Ascending aorta (tissue), 2 donors: ENCODE data around the gene MAPT. TPM values are rescaled to one million over a fixed set of nuclear protein-coding genes. Genes with fewer than 3 reads are reported as not detected.

Experiments used
- DNase-seq, 2 donors: peaks; one replicate each; pipeline ENCODE4 v3.0.0-alpha.2; 2019; ENCODE audit warnings: low spot score in 2 of 2
- H3K27ac ChIP-seq, 2 donors: fragments of 200-600 bp; sonication (generic); one replicate each; pipeline ENCODE4 v1.5.1; 2016 to 2017; ENCODE audit warnings: mild to moderate bottlenecking in 1 of 2
- H3K27me3 ChIP-seq: fragments of 200-600 bp; sonication (generic); one replicate; pipeline ENCODE4 v1.5.1; 2017
- H3K36me3 ChIP-seq, 2 donors: fragments of 200-600 bp; sonication (generic); one replicate each; pipeline ENCODE4 v1.5.1; 2016
- H3K4me1 ChIP-seq, 2 donors: fragments of 200-600 bp; sonication (generic); one replicate each; pipeline ENCODE4 v1.5.1; 2016 to 2017; ENCODE audit warnings: mild to moderate bottlenecking in 1 of 2
- H3K4me3 ChIP-seq, 2 donors: fragments of 200-600 bp; sonication (generic); one replicate each; pipeline ENCODE4 v1.5.1; 2016 to 2017; ENCODE audit warnings: mild to moderate bottlenecking in 1 of 2
- H3K9me3 ChIP-seq, 2 donors: fragments of 200-600 bp; sonication (generic); one replicate each; pipeline ENCODE4 v1.5.1; 2016
- intact Hi-C: fragments of 100-400 bp; cut with DNase I; formaldehyde crosslinking; loops from one replicate; pipeline ENCODE4 v1.15.1; 2023
- total RNA-seq: library from RNA; depleted of rRNA; stranded (reverse); fragments of >200 nt; gene quantifications from one replicate; pipeline ENCODE4 v1.1.0, GENCODE V29; 2016
- TF ChIP-seq, protein P1 (sequence below), 3 experiments: fragments of 200-600 bp in 2 of 3; fragments of 450-650 bp in 1 of 3; sonication (generic) in 2 of 3; IDR thresholded peaks; one replicate each; pipeline ENCODE4 v1.5.1; 2016 to 2019; ENCODE audit warnings: antibody characterized with exemption in 3 of 3, mild to moderate bottlenecking in 1 of 3, moderate library complexity in 1 of 3

The MAPT gene
- total RNA-seq, 1 donor from 2014 or later: 0.32 TPM

GRCh38 chr17:46009681-46010596, 115.6 kb downstream of the MAPT start:
- Histone ChIP-seq H3K36me3 (no peaks in the 10 kb centered on the region), H3K27ac (no peak overlapping the region), H3K27me3 (no peaks in the 10 kb centered on the region), H3K4me3 (no peak overlapping the region), H3K9me3 (no peaks in the 10 kb centered on the region), H3K4me1 (no peaks in the 10 kb centered on the region)
- TF ChIP-seq, protein P1, sequence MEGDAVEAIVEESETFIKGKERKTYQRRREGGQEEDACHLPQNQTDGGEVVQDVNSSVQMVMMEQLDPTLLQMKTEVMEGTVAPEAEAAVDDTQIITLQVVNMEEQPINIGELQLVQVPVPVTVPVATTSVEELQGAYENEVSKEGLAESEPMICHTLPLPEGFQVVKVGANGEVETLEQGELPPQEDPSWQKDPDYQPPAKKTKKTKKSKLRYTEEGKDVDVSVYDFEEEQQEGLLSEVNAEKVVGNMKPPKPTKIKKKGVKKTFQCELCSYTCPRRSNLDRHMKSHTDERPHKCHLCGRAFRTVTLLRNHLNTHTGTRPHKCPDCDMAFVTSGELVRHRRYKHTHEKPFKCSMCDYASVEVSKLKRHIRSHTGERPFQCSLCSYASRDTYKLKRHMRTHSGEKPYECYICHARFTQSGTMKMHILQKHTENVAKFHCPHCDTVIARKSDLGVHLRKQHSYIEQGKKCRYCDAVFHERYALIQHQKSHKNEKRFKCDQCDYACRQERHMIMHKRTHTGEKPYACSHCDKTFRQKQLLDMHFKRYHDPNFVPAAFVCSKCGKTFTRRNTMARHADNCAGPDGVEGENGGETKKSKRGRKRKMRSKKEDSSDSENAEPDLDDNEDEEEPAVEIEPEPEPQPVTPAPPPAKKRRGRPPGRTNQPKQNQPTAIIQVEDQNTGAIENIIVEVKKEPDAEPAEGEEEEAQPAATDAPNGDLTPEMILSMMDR (IDR thresholded peaks at IDR 0.05): no peak
- DNase-seq: no peak
- intact Hi-C loops: loop anchor here (10.0 kb wide), 1 partner anchor 275 kb away; no protein-coding TSS in a partner anchor

DNA sequence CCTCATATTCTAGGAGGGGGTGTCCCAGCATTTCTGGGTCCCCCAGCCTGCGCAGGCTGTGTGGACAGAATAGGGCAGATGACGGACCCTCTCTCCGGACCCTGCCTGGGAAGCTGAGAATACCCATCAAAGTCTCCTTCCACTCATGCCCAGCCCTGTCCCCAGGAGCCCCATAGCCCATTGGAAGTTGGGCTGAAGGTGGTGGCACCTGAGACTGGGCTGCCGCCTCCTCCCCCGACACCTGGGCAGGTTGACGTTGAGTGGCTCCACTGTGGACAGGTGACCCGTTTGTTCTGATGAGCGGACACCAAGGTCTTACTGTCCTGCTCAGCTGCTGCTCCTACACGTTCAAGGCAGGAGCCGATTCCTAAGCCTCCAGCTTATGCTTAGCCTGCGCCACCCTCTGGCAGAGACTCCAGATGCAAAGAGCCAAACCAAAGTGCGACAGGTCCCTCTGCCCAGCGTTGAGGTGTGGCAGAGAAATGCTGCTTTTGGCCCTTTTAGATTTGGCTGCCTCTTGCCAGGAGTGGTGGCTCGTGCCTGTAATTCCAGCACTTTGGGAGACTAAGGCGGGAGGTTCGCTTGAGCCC, 116.3 kb downstream of the MAPT start:
- intact Hi-C loops: no loop called here
- H3K9me3 ChIP-seq: no peaks in the 10 kb centered on the region
- no peaks in the 10 kb centered on the region for H3K27me3 ChIP-seq
- no peaks in the 10 kb centered on the region for H3K36me3 ChIP-seq
- H3K27ac ChIP-seq: no peak overlapping the region
- TF ChIP-seq, protein P1 (IDR thresholded peaks at IDR 0.05): no peak
- no peak overlapping the region for H3K4me3 ChIP-seq
- no peak for DNase-seq
- no peaks in the 10 kb centered on the region for H3K4me1 ChIP-seq

- DNase-seq: no peak
These were observed 117.6 kb downstream of the MAPT start for GRCh38 chr17:46011711-46012505.

GRCh38 chr17:46012506-46013079, 118.2 kb downstream of the MAPT start:
- no peak overlapping the region for H3K27ac ChIP-seq

More at GRCh38 chr17:46011711-46012505, 117.6 kb downstream of the MAPT start:
- no peaks in the 10 kb centered on the region for H3K4me1 ChIP-seq
- no peaks in the 10 kb centered on the region for H3K9me3 ChIP-seq
- TF ChIP-seq, protein P1 (IDR thresholded peaks at IDR 0.05): no peak
- intact Hi-C loops: no loop called here
- no peak overlapping the region for H3K4me3 ChIP-seq
- no peaks in the 10 kb centered on the region for H3K36me3 ChIP-seq
- H3K27ac ChIP-seq: no peak overlapping the region
- no peaks in the 10 kb centered on the region for H3K27me3 ChIP-seq

DNA sequence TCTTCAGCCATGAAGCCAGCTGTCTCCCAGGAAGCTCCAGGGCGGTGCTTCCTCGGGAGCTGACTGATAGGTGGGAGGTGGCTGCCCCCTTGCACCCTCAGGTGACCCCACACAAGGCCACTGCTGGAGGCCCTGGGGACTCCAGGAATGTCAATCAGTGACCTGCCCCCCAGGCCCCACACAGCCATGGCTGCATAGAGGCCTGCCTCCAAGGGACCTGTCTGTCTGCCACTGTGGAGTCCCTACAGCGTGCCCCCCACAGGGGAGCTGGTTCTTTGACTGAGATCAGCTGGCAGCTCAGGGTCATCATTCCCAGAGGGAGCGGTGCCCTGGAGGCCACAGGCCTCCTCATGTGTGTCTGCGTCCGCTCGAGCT, 118.8 kb downstream of the MAPT start:
- Histone ChIP-seq H3K4me3 (no peak overlapping the region), H3K27me3 (no peaks in the 10 kb centered on the region), H3K9me3 (no peaks in the 10 kb centered on the region), H3K27ac (no peak overlapping the region), H3K4me1 (no peaks in the 10 kb centered on the region), H3K36me3 (no peaks in the 10 kb centered on the region)
- intact Hi-C loops: no loop called here
- no peak for DNase-seq
- TF ChIP-seq, protein P1 (IDR thresholded peaks at IDR 0.05): no peak

More at GRCh38 chr17:46012506-46013079, 118.2 kb downstream of the MAPT start:
- TF ChIP-seq, protein P1 (IDR thresholded peaks at IDR 0.05): no peak
- Histone ChIP-seq H3K9me3 (no peaks in the 10 kb centered on the region), H3K36me3 (no peaks in the 10 kb centered on the region), H3K4me3 (no peak overlapping the region), H3K27me3 (no peaks in the 10 kb centered on the region), H3K4me1 (no peaks in the 10 kb centered on the region)
- intact Hi-C loops: no loop called here
- no peak for DNase-seq
